ENCODE measurements around the gene EPHB4. TPM values are rescaled to one million over a fixed set of nuclear protein-coding genes. Genes with fewer than 3 reads are reported as not detected.
A peak's percentile ranks its signal among the peaks of the same experiment; 100 is the strongest.
"Not testable (repeated sequence)": the region's sequence is repeated elsewhere in the genome, so short reads cannot be mapped to it uniquely, and the experiment has no call there.

The EPHB4 gene
- total RNA-seq, 1 donor, result 4.1 TPM

DNA sequence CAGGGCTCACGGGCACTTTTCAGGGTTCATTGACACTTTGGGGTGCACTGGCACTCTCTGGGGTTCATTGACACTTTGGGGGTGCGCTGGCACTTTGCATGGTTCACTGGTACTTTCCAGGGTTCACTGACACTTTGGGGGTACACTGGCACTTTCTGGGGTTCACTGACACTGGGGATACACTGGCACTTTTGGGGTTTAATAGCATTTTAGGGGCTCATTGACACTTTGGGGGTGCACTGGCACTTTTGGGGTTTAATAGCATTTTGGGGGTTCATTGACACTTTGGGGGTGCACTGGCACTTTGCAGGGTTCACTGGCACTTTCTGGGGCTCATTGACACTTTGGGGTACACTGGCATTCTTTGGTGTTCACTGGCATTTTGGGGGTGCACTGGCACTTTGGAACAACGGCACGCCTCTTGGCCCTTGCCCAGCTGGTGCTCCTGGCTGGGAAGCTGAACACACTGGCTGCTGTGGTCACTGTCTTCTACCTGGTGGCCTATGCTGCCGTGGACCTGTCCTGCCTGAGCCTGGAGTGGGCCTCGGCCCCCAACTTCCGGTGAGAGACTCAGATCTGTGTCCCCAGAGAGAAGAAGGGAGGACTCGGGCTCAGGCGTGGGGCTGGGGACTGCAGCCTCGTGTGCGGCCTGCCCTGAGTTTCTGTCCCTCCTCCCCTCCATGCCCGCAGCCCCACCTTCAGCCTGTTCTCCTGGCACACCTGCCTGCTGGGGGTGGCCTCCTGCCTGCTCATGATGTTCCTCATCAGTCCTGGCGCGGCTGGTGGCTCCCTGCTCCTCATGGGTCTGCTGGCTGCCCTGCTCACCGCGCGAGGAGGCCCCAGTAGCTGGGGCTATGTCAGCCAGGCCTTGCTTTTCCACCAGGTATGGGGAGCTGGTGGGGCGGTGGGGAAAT, 33.6 kb upstream of the EPHB4 start:
- Histone ChIP-seq H3K4me3 (ENCODE audit: low read length) (no peak overlapping the region), H3K9me3 (ENCODE audit: low read depth, low read length) (no peaks in the 10 kb centered on the region), H3K4me1 (ENCODE audit: insufficient read depth, low read length) (peaks cover 12% of the 10 kb centered on the region), H3K27me3 (ENCODE audit: insufficient read depth, low read length) (no peaks in the 10 kb centered on the region)

- no peaks in the 10 kb centered on the region for H3K9me3 ChIP-seq (ENCODE audit: low read depth, low read length)
- H3K27me3 ChIP-seq (ENCODE audit: insufficient read depth, low read length), result no peaks in the 10 kb centered on the region
- H3K4me3 ChIP-seq (ENCODE audit: low read length), result no peak overlapping the region
- peaks cover 1% of the 10 kb centered on the region for H3K4me1 ChIP-seq (ENCODE audit: insufficient read depth, low read length)
Measured at GRCh38 chr7:100859856-100860255, 32.5 kb upstream of the EPHB4 start.

GRCh38 chr7:100856871-100857282, 29.6 kb upstream of the EPHB4 start:
- H3K4me1 ChIP-seq (ENCODE audit: insufficient read depth, low read length), result peaks cover 24% of the 10 kb centered on the region

GRCh38 chr7:100855515-100855914, 28.2 kb upstream of the EPHB4 start:
- peaks cover 29% of the 10 kb centered on the region for H3K4me1 ChIP-seq (ENCODE audit: insufficient read depth, low read length)
- H3K4me3 ChIP-seq (ENCODE audit: low read length), result no peak overlapping the region
- H3K9me3 ChIP-seq (ENCODE audit: low read depth, low read length), result no peaks in the 10 kb centered on the region
- H3K27me3 ChIP-seq (ENCODE audit: insufficient read depth, low read length), result no peaks in the 10 kb centered on the region

More at GRCh38 chr7:100856871-100857282, 29.6 kb upstream of the EPHB4 start:
- Histone ChIP-seq H3K27me3 (ENCODE audit: insufficient read depth, low read length) (no peaks in the 10 kb centered on the region), H3K9me3 (ENCODE audit: low read depth, low read length) (no peaks in the 10 kb centered on the region), H3K4me3 (ENCODE audit: low read length) (no peak overlapping the region)

- H3K4me3 ChIP-seq (ENCODE audit: low read length); H3K27me3 ChIP-seq (ENCODE audit: insufficient read depth, low read length); H3K9me3 ChIP-seq (ENCODE audit: low read depth, low read length): not testable (repeated sequence)
- H3K4me1 ChIP-seq (ENCODE audit: insufficient read depth, low read length), result peaks cover 29% of the 10 kb centered on the region
Measured at GRCh38 chr7:100854899-100855298, 27.6 kb upstream of the EPHB4 start.

- Histone ChIP-seq H3K4me3 (ENCODE audit: low read length) (no peak overlapping the region), H3K9me3 (ENCODE audit: low read depth, low read length) (no peaks in the 10 kb centered on the region), H3K4me1 (ENCODE audit: insufficient read depth, low read length) (peaks cover 29% of the 10 kb centered on the region), H3K27me3 (ENCODE audit: insufficient read depth, low read length) (no peaks in the 10 kb centered on the region)
Measured at GRCh38 chr7:100854146-100854895, 27.0 kb upstream of the EPHB4 start.

DNA sequence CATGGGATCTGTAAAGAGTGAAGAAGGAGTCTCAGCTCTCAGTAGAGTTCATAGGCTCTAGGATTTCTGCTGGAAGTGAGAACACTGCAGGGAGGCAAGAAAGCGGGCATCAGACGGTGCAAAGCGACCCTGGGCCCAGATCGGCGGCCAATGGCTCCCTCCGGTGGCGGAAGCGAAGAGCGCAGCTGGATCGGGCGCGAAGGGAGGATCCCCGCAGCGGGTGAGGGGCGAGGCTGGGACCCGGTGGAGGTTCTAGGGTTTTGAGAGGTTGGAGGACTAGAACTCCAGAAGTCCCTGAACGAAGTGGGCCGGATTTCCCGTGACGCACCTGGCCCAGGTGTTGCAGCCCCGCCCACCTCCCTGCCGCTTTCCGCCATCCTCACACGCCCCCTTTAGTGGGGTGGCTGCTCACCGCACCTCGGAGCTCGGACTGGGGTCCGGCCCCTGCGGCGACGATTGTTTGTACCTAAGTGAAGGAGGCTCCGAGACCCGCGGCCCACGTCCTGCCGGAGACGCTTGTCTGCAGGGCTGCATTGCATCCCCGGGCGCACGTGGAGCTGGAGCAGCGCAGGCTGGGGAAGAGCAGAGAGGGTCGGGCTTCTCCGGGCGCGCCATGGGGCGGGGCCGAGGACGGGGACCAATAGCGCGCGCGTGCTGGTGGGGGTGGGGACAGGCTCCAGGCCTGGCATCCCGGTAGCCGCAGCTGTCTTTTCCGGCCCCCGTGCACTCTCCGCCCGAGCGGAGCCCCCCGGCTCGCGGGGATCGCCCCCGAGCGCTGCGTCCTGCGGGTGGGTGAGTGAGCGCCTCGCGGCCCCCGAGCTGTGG, 24.9 kb upstream of the EPHB4 start, which contains the start of gene SLC12A9:
SLC12A9 (plus strand) TSS at position 666 of the 825 bp plus-strand sequence. CDS start 1,485 bp downstream, outside the sequence.
- Histone ChIP-seq H3K9me3 (ENCODE audit: low read depth, low read length) (no peaks in the 10 kb centered on the region), H3K4me3 (ENCODE audit: low read length) (peak within 1 kb of the TSS; percentile 67), H3K27me3 (ENCODE audit: insufficient read depth, low read length) (no peaks in the 10 kb centered on the region), H3K4me1 (ENCODE audit: insufficient read depth, low read length) (peaks cover 29% of the 10 kb centered on the region)

GRCh38 chr7:100847360-100847759, 20.0 kb upstream of the EPHB4 start:
- Histone ChIP-seq H3K4me3 (ENCODE audit: low read length) (no peak overlapping the region), H3K27me3 (ENCODE audit: insufficient read depth, low read length) (no peaks in the 10 kb centered on the region), H3K9me3 (ENCODE audit: low read depth, low read length) (no peaks in the 10 kb centered on the region), H3K4me1 (ENCODE audit: insufficient read depth, low read length) (peaks cover 10% of the 10 kb centered on the region)

- Histone ChIP-seq H3K27me3 (ENCODE audit: insufficient read depth, low read length) (no peaks in the 10 kb centered on the region), H3K9me3 (ENCODE audit: low read depth, low read length) (no peaks in the 10 kb centered on the region), H3K4me3 (ENCODE audit: low read length) (no peak overlapping the region), H3K4me1 (ENCODE audit: insufficient read depth, low read length) (peaks cover 12% of the 10 kb centered on the region)
Measured at GRCh38 chr7:100840470-100841100, 13.3 kb upstream of the EPHB4 start.

DNA sequence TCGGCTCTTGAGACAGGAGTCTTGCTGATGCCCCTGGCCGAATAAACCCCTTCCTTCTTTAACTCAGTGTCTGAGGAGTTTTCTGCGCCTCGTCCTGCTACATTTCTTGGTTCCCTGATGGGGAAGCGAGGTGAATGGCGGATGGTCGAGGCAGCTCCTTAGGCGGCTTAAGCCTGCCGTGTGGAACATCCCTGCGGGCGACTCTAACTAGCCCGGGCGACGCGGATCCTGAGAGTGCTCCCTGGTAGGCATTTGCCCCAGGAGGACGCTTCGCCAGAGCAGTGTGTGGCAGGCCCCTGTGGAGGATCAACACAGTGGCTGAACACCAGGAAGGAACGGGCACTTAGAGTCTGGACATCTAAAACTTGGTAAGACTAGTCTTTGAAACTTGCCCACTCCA, 12.0 kb upstream of the EPHB4 start:
- no peaks in the 10 kb centered on the region for H3K9me3 ChIP-seq (ENCODE audit: low read depth, low read length)
- H3K4me1 ChIP-seq (ENCODE audit: insufficient read depth, low read length), result peaks cover 12% of the 10 kb centered on the region
- H3K27me3 ChIP-seq (ENCODE audit: insufficient read depth, low read length), result no peaks in the 10 kb centered on the region
- H3K4me3 ChIP-seq (ENCODE audit: low read length), result no peak overlapping the region

DNA sequence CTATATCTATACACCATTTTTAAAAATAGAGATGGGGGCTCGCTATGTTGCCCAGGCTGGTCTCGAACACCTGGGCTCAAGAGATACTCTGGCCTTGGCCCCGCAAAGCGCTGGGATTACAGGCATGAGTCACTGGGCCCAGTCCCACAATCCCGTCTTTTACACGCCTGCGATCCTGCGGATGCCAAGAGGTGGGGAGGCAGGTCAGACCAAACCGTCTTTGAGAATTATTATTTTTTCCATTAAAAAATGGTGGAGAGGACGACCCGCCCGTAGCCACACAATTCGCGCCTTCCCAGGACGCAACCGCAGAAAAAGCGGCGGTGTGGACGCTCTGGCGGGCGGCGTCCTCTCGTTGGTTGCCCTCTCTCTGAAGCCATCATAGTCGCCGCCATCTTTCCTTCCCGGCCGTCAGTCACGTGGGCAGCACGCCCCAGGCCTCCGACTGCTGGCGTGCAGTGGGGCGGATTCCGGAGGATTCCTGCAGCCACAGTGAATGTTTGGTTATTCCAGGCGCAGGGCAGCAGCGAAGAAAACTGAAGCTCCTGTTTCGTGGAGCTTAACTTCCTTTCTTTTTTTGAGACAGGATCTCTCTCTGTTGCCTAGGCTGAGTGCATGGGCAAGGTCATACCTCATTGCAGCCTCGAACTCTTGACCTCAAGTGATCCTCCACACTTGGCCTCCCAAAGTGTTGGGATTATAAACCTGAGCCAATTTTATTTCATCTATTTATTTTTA, 9.9 kb upstream of the EPHB4 start:
- peak overlapping the region; percentile 42 for H3K4me3 ChIP-seq (ENCODE audit: low read length)
- no peaks in the 10 kb centered on the region for H3K9me3 ChIP-seq (ENCODE audit: low read depth, low read length)
- H3K4me1 ChIP-seq (ENCODE audit: insufficient read depth, low read length), result peaks cover 12% of the 10 kb centered on the region
- no peaks in the 10 kb centered on the region for H3K27me3 ChIP-seq (ENCODE audit: insufficient read depth, low read length)

- peak overlapping the region; percentile 42 for H3K4me3 ChIP-seq (ENCODE audit: low read length)
Measured at GRCh38 chr7:100836812-100837098, 9.4 kb upstream of the EPHB4 start.

DNA sequence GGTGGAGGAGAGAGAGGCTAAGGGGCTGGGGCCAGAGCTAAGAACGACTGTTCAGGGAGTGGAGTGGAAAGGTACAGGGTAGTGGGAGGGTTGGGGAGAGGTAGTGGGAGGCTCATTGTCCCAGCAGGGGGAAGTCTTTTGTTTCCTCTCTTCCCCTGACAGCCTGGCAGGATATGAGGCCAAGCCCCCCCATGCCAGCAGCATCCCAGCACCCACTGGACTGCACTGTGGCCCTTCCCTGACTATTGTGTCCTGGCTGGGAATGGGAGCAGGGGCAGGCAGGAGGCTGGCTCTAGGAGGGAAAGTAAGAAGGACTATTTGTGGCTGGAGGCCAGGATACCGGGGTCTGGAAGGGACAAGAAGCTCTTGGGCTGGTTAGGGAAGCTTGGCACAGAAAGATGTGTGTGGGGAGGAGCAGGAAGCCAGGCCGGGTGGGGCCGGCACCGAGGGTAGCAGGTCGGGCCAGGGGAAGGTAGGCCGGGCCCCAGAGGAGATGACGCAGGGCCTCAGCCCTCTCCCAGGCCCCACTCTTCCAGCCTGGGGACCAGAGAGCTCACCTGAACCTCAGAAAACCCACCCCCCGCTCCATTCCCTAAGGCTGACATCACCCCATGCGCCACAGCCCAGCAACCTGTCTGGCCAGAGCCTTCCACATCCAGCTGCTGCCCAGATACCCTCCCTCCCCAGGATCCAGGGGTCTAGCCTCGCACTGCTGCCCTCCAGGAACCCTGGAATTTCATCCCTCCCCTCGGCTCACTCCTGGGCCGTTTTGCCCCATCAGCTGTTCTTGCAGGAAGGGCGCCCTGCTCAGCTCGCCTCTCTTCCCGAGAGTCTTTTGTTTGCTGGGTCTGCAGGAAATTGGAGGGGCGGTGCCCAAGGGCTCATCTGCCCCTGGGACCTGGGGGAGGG, 8.8 kb upstream of the EPHB4 start:
- H3K4me1 ChIP-seq (ENCODE audit: insufficient read depth, low read length), result peaks cover 12% of the 10 kb centered on the region
- no peaks in the 10 kb centered on the region for H3K27me3 ChIP-seq (ENCODE audit: insufficient read depth, low read length)
- H3K9me3 ChIP-seq (ENCODE audit: low read depth, low read length), result no peaks in the 10 kb centered on the region
- no peak overlapping the region for H3K4me3 ChIP-seq (ENCODE audit: low read length)

More at GRCh38 chr7:100836812-100837098, 9.4 kb upstream of the EPHB4 start:
- Histone ChIP-seq H3K4me1 (ENCODE audit: insufficient read depth, low read length) (peaks cover 12% of the 10 kb centered on the region), H3K27me3 (ENCODE audit: insufficient read depth, low read length) (no peaks in the 10 kb centered on the region), H3K9me3 (ENCODE audit: low read depth, low read length) (no peaks in the 10 kb centered on the region)

Measured in mononuclear cell (primary cell).